Fibroblast of lung (primary cell): ENCODE data around the gene IFIH1. TPM values are rescaled to one million over a fixed set of nuclear protein-coding genes. Genes with fewer than 3 reads are reported as not detected.
A peak's percentile ranks its signal among the peaks of the same experiment; 100 is the strongest.

Experiments used
- DNase-seq, 2 donors: peaks; one replicate each; pipeline versions ENCODE4 v3.0.0 to v3.0.0-alpha.2; 2010; ENCODE audit warnings: low read depth in 2 of 2
- H2AFZ ChIP-seq: 2 replicates; pipeline ENCODE4 v1.5.1; 2012; ENCODE audit warnings: low read length, control low read depth, inconsistent platforms
- H3K27ac ChIP-seq: 2 replicates; pipeline ENCODE4 v1.5.1; 2011; ENCODE audit warnings: low read length, control low read depth; ENCODE audit not compliant: insufficient read depth
- H3K27me3 ChIP-seq: 2 replicates; pipeline ENCODE4 v1.5.1; 2011; ENCODE audit warnings: mild to moderate bottlenecking, low read length; ENCODE audit not compliant: control insufficient read depth, insufficient read depth
- H3K36me3 ChIP-seq: 2 replicates; pipeline ENCODE4 v1.5.1; 2011; ENCODE audit warnings: low read length; ENCODE audit not compliant: control insufficient read depth, insufficient read depth
- H3K4me1 ChIP-seq: 2 replicates; pipeline ENCODE4 v1.5.1; 2011; ENCODE audit warnings: low read length; ENCODE audit not compliant: control insufficient read depth, insufficient read depth; ENCODE audit errors: extremely low read depth
- H3K4me2 ChIP-seq: 2 replicates; pipeline ENCODE4 v1.5.1; 2011; ENCODE audit warnings: low read length, control low read depth; ENCODE audit not compliant: insufficient read depth; ENCODE audit errors: extremely low read depth
- H3K4me3 ChIP-seq, 4 experiments: fragments of 200-600 bp in 1 of 4; sonication (generic) in 1 of 4; replicated peaks in 1 of 4; 2 replicates each; pipeline ENCODE4 v1.5.1; 2011 to 2016; ENCODE audit warnings: low read length in 4 of 4, low read depth in 3 of 4, mild to moderate bottlenecking in 3 of 4, control low read depth in 2 of 4, inconsistent platforms in 1 of 4, mixed read lengths in 1 of 4; ENCODE audit not compliant: insufficient read depth in 1 of 4; ENCODE audit errors: control extremely low read depth in 1 of 4
- H3K79me2 ChIP-seq: 2 replicates; pipeline ENCODE4 v1.5.1; 2012; ENCODE audit warnings: mild to moderate bottlenecking, low read length, inconsistent platforms; ENCODE audit not compliant: control insufficient read depth, insufficient read depth
- H3K9ac ChIP-seq: 2 replicates; pipeline ENCODE4 v1.5.1; 2011; ENCODE audit warnings: mild to moderate bottlenecking, low read length, control low read depth; ENCODE audit not compliant: insufficient read depth
- H3K9me3 ChIP-seq: 2 replicates; pipeline ENCODE4 v1.5.1; 2012; ENCODE audit warnings: low read depth, low read length; ENCODE audit not compliant: control insufficient read depth, insufficient read depth
- H4K20me1 ChIP-seq: 2 replicates; pipeline ENCODE4 v1.5.1; 2011; ENCODE audit warnings: low read length; ENCODE audit not compliant: control insufficient read depth, insufficient read depth; ENCODE audit errors: extremely low read depth
- EZH2 ChIP-seq: IDR thresholded peaks from 2 replicates; pipeline ENCODE4 v1.5.1; 2012; ENCODE audit warnings: low read length, control low read depth, mild to moderate bottlenecking; ENCODE audit errors: missing control alignments
- polyA plus RNA-seq, 2 donors: library from polyadenylated mRNA; depleted of rRNA in 1 of 2; stranded (reverse) in 1 of 2; unstranded in 1 of 2; fragments of >200 nt; gene quantifications; 2 replicates each; pipeline ENCODE4 v1.2.1, GENCODE V29; 2011 to 2012; ENCODE audit warnings: missing spikeins in 1 of 2
- total RNA-seq: library from RNA; depleted of rRNA; stranded (reverse); fragments of >200 nt; gene quantifications from 2 replicates; pipeline ENCODE4 v1.2.1, GENCODE V29; 2014
- TF ChIP-seq, protein P1 (sequence below), 2 donors: IDR thresholded peaks in 1 of 2; conservative IDR thresholded peaks in 1 of 2; 1 replicate in 1 of 2; 2 replicates in 1 of 2; pipeline ENCODE4 v1.5.1; 2011 to 2012; ENCODE audit warnings: low read length in 2 of 2, control low read depth in 1 of 2, inconsistent platforms in 1 of 2, low read depth in 1 of 2, mild to moderate bottlenecking in 1 of 2

Gene IFIH1
- total and polyA plus RNA-seq, 2 donors (not counting 1 experiment from before 2014, with no cell fraction given): 4.2 to 11.4 TPM

DNA sequence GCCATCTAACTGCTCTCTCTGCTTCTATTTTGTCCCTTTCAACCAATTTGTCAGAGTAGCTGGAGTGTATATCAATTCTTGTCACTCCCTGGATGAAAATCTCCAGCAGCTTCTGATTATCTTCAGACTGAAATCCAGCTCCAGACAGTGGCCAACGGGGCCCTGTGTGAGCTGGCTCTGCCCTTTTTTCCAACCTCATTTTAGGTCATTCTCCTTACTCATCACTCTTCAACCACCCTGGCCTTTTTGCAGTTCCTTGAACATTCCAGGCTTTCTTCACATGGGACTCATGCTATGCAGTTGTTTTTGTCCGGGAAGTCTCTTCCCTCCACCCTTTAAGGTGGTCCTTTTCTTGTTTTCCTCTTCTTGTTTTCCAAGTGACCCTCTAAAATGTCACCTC, 59.8 kb downstream of the IFIH1 start:
- Histone ChIP-seq H3K4me1 (peaks cover 18% of the 10 kb centered on the region), H3K4me2 (no peak overlapping the region)

DNA sequence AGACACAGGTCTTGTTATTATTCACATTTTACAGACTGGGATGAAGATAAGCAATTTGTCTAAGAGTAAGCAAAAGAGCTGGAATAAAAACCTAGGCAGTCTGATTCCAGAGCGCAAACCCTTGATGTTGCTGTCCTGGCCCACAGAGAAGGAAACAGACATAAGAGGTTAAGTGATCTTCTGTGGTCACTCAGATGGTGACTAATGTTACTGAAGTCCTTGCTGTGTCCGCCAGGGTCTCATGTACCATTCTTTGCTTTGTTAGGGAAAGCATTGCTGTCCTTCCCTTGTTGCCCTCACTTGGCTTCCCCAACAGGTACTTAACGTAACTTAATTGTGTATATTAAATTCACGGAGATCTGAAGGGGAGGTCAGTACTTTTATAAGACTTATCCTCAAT, 60.3 kb downstream of the IFIH1 start:
- H3K27ac ChIP-seq: no peak overlapping the region
- H2AFZ ChIP-seq: no peak overlapping the region
- no peaks in the 10 kb centered on the region for H3K79me2 ChIP-seq
- no peak overlapping the region for H3K9ac ChIP-seq
- peak in 1 of 2 donors; percentile 75 for DNase-seq
- H3K36me3 ChIP-seq: no peaks in the 10 kb centered on the region
- no peak overlapping the region for H3K4me2 ChIP-seq
- H3K9me3 ChIP-seq: no peaks in the 10 kb centered on the region
- no peaks in the 10 kb centered on the region for H4K20me1 ChIP-seq
- H3K4me1 ChIP-seq: peaks cover 18% of the 10 kb centered on the region
- no peak overlapping the region for H3K4me3 ChIP-seq
- H3K27me3 ChIP-seq: no peaks in the 10 kb centered on the region
- TF ChIP-seq, protein P1, sequence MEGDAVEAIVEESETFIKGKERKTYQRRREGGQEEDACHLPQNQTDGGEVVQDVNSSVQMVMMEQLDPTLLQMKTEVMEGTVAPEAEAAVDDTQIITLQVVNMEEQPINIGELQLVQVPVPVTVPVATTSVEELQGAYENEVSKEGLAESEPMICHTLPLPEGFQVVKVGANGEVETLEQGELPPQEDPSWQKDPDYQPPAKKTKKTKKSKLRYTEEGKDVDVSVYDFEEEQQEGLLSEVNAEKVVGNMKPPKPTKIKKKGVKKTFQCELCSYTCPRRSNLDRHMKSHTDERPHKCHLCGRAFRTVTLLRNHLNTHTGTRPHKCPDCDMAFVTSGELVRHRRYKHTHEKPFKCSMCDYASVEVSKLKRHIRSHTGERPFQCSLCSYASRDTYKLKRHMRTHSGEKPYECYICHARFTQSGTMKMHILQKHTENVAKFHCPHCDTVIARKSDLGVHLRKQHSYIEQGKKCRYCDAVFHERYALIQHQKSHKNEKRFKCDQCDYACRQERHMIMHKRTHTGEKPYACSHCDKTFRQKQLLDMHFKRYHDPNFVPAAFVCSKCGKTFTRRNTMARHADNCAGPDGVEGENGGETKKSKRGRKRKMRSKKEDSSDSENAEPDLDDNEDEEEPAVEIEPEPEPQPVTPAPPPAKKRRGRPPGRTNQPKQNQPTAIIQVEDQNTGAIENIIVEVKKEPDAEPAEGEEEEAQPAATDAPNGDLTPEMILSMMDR (conservative IDR thresholded peaks at IDR 0.05 in 1 of 2, IDR thresholded peaks at IDR 0.05 in 1 of 2; ENCODE audit: low read depth in 1 of 2, low read length in 2 of 2): no peak

More for the DNA sequence above, 59.8 kb downstream of the IFIH1 start:
- TF ChIP-seq, protein P1 (conservative IDR thresholded peaks at IDR 0.05 in 1 of 2, IDR thresholded peaks at IDR 0.05 in 1 of 2; ENCODE audit: low read depth in 1 of 2, low read length in 2 of 2): no peak
- no peak for TF ChIP-seq EZH2
- Histone ChIP-seq H3K27me3 (no peaks in the 10 kb centered on the region), H3K36me3 (no peaks in the 10 kb centered on the region), H3K79me2 (no peaks in the 10 kb centered on the region), H3K4me3 (no peak overlapping the region), H3K27ac (no peak overlapping the region), H2AFZ (no peak overlapping the region), H4K20me1 (no peaks in the 10 kb centered on the region), H3K9me3 (no peaks in the 10 kb centered on the region), H3K9ac (no peak overlapping the region)
- DNase-seq: peak in 1 of 2 donors; percentile 66

DNA sequence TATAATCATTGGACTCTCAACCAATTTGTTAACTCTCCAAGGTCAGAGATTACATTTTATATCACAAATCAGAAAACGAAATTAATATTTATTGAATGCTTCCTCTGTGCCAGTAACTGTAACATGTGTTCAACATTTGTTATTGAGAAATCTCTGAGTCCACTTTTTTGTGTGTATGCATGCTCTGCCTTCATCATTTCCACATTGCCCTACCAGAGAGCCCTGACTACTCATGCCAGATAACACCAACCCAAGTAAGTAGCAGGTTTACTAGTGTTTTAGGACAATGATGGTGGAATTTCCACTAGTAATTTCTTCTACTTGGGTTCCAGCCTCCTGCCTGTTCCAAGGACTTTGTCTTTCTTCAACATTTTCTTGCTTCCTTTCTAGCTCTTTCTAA, 61.1 kb downstream of the IFIH1 start:
- no peak for TF ChIP-seq EZH2
- Histone ChIP-seq H3K79me2 (no peaks in the 10 kb centered on the region), H3K27me3 (no peaks in the 10 kb centered on the region), H3K4me1 (peaks cover 18% of the 10 kb centered on the region), H3K4me2 (no peak overlapping the region), H3K9ac (no peak overlapping the region), H2AFZ (no peak overlapping the region), H4K20me1 (no peaks in the 10 kb centered on the region), H3K4me3 (no peak overlapping the region), H3K27ac (no peak overlapping the region), H3K36me3 (no peaks in the 10 kb centered on the region), H3K9me3 (no peaks in the 10 kb centered on the region)
- DNase-seq: peak in 1 of 2 donors; percentile 46
